ENCODE results near the gene MAP4K4. TPM values are rescaled to one million over a fixed set of nuclear protein-coding genes. Genes with fewer than 3 reads are reported as not detected.
"Not testable (repeated sequence)": the region's sequence is repeated elsewhere in the genome, so short reads cannot be mapped to it uniquely, and the experiment has no call there.

MAP4K4 gene
- polyA plus RNA-seq, 1 experiment = 158 TPM

DNA sequence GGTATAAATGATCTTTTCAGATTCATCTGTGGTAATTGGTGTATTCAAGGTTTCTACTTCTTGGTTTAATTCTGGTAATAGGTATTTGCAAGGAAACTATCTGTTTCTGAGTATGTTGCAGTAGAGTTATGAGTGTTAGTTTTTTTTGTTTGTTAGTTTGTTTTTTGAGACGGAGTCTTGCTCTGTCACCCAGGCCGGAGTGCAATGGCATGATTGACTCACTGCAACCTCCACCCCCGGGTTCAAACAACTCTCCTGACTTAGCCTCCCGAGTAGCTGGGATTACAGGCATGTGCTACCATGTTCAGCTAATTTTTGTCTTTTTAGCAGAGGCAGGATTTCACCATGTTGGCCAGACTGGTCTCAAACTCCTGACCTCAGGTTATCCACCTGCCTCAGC is 233.3 kb downstream of the MAP4K4 start:
- TF ChIP-seq, protein P1, sequence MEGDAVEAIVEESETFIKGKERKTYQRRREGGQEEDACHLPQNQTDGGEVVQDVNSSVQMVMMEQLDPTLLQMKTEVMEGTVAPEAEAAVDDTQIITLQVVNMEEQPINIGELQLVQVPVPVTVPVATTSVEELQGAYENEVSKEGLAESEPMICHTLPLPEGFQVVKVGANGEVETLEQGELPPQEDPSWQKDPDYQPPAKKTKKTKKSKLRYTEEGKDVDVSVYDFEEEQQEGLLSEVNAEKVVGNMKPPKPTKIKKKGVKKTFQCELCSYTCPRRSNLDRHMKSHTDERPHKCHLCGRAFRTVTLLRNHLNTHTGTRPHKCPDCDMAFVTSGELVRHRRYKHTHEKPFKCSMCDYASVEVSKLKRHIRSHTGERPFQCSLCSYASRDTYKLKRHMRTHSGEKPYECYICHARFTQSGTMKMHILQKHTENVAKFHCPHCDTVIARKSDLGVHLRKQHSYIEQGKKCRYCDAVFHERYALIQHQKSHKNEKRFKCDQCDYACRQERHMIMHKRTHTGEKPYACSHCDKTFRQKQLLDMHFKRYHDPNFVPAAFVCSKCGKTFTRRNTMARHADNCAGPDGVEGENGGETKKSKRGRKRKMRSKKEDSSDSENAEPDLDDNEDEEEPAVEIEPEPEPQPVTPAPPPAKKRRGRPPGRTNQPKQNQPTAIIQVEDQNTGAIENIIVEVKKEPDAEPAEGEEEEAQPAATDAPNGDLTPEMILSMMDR (IDR thresholded peaks at IDR 0.05; ENCODE audit: low read depth, low read length) = no peak
- Histone ChIP-seq H3K27ac (ENCODE audit: low read depth, low read length) (no peak overlapping the region), H3K27me3 (ENCODE audit: control insufficient read depth, insufficient read depth, low read length) (peaks cover 8% of the 10 kb centered on the region), H3K4me3 (ENCODE audit: low read depth, low read length) (no peak overlapping the region), H3K9me3 (ENCODE audit: control insufficient read depth, insufficient read depth, low read length) (peaks cover 6% of the 10 kb centered on the region; the same call in 1 of the 2 replicates)
- ChIA-PET POLR2A (no interaction called here), CTCF (no interaction called here)
- no peak for DNase-seq (ENCODE audit: low read depth, low spot score)

DNA sequence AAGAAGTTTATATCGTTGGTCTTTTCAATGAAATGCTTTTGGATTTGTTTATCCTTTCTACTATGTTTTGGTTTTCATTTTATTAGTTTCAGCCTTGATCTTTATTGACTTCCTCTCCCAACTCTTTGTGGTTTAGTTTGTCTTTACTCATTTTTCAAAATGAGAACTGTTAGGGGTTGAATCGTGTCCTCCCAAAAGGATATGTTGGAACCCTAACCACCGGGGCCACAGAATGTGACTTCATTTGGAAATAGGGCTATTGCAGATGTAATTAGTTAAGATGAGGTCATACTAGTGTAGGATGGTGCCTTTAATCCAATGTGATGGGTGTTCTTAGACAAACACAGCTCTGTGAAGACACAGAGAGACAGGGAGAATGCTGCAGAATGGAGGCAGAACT is 233.9 kb downstream of the MAP4K4 start:
- peaks cover 11% of the 10 kb centered on the region for H3K27me3 ChIP-seq (ENCODE audit: control insufficient read depth, insufficient read depth, low read length)
- H3K4me3 ChIP-seq (ENCODE audit: low read depth, low read length) = no peak overlapping the region
- no peak for DNase-seq (ENCODE audit: low read depth, low spot score)
- ChIA-PET CTCF (interaction anchor here (2.2 kb wide), 1 partner anchor 47 kb away, joined by 12 read pairs; no protein-coding TSS in a partner anchor), POLR2A (interaction anchor here (0.6 kb wide), 1 partner anchor 233 kb away, joined by 5 read pairs; no protein-coding TSS in a partner anchor)
- TF ChIP-seq, protein P1 (IDR thresholded peaks at IDR 0.05; ENCODE audit: low read depth, low read length) = no peak
- H3K27ac ChIP-seq (ENCODE audit: low read depth, low read length) = no peak overlapping the region
- peaks cover 6% of the 10 kb centered on the region; the same call in 1 of the 2 replicates for H3K9me3 ChIP-seq (ENCODE audit: control insufficient read depth, insufficient read depth, low read length)

GRCh38 chr2:101935764-101936163 is 238.3 kb downstream of the MAP4K4 start:
- CTCF ChIA-PET; H3K4me3 ChIP-seq (ENCODE audit: low read depth, low read length); H3K9me3 ChIP-seq (ENCODE audit: control insufficient read depth, insufficient read depth, low read length); POLR2A ChIA-PET; DNase-seq (ENCODE audit: low read depth, low spot score); H3K27ac ChIP-seq (ENCODE audit: low read depth, low read length): not testable (repeated sequence)
- peaks cover 13% of the 10 kb centered on the region for H3K27me3 ChIP-seq (ENCODE audit: control insufficient read depth, insufficient read depth, low read length)

GRCh38 chr2:101942851-101943250 is 245.3 kb downstream of the MAP4K4 start:
- TF ChIP-seq, protein P1 (IDR thresholded peaks at IDR 0.05; ENCODE audit: low read depth, low read length) = no peak
- Histone ChIP-seq H3K27ac (ENCODE audit: low read depth, low read length) (no peak overlapping the region), H3K4me3 (ENCODE audit: low read depth, low read length) (no peak overlapping the region), H3K9me3 (ENCODE audit: control insufficient read depth, insufficient read depth, low read length) (no peaks in the 10 kb centered on the region), H3K27me3 (ENCODE audit: control insufficient read depth, insufficient read depth, low read length) (peaks cover 2% of the 10 kb centered on the region)
- ChIA-PET POLR2A (no interaction called here), CTCF (no interaction called here)
- DNase-seq (ENCODE audit: low read depth, low spot score) = no peak

Other genes with a start within 250 kb of the MAP4K4 start
- gene RFX8, start 222.6 kb upstream of the MAP4K4 start, polyA plus RNA-seq (2011; rRNA removed) = 1.8 and 2.3 TPM in 2 replicates

All from AG04450 (cell line).